Right atrium auricular region (tissue), 2 donors: ENCODE results near the gene ZMPSTE24. TPM values are rescaled to one million over a fixed set of nuclear protein-coding genes. Genes with fewer than 3 reads are reported as not detected.

Source experiments
- DNase-seq: peaks from one replicate; pipeline ENCODE4 v3.0.0-alpha.2; 2019; ENCODE audit warnings: low spot score
- H3K27ac ChIP-seq, 2 donors: fragments of 200-600 bp; sonication (generic); 1 replicate in 1 of 2; 2 replicates in 1 of 2; pipeline ENCODE4 v1.5.1; 2016 to 2019
- H3K27me3 ChIP-seq, 2 donors: fragments of 200-600 bp; sonication (generic); one replicate each; pipeline versions ENCODE4 v1.5.1 to v1.6.0; 2017 to 2019
- H3K36me3 ChIP-seq: fragments of 200-600 bp; sonication (generic); one replicate; pipeline ENCODE4 v1.5.1; 2016
- H3K4me1 ChIP-seq, 2 donors: fragments of 200-600 bp; sonication (generic); one replicate each; pipeline versions ENCODE4 v1.5.1 to v1.6.0; 2017 to 2019
- H3K4me3 ChIP-seq, 2 donors: fragments of 200-600 bp; sonication (generic); 1 replicate in 1 of 2; 2 replicates in 1 of 2; pipeline ENCODE4 v1.5.1; 2017 to 2019; ENCODE audit warnings: mild to moderate bottlenecking in 1 of 2, moderate library complexity in 1 of 2
- H3K9me3 ChIP-seq, 2 donors: fragments of 200-600 bp; sonication (generic); one replicate each; pipeline ENCODE4 v1.5.1; 2019
- total RNA-seq, 2 donors: library from RNA; depleted of rRNA; stranded (reverse); fragments of >200 nt; gene quantifications; one replicate each; pipeline ENCODE4 v1.1.0, GENCODE V29; 2016
- TF ChIP-seq, protein P1 (sequence below), 2 donors: fragments of 200-600 bp; sonication (generic); IDR thresholded peaks; one replicate each; pipeline ENCODE4 v1.5.1; 2019; ENCODE audit warnings: antibody characterized with exemption in 2 of 2

Gene ZMPSTE24
- total RNA-seq, 2 donors from 2014 or later = 23.8 to 43.2 TPM

DNA sequence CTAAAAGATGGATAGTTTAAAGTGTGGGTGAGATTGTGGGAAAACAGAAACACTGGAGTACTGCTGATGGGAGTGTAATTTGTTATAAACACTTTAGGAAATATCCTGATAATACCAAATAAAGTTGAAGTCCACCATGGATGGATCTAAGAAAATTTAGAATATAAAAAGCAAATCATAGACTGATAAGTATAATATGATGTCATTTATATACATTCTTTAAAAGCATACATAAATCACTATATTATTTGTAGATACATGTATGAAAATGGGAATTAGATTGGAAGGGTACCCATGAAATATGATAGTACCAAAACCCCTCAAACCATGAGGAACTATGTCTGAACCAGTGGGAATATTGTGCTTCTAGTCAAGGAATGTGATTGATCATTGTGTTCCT is 7.9 kb downstream of the ZMPSTE24 start:
- H3K36me3 ChIP-seq = peaks cover 50% of the 10 kb centered on the region
- H3K4me1 ChIP-seq = peaks cover 0 to 32% of the 10 kb centered on the region in 2 donors

GRCh38 chr1:40266786-40267535 is 8.9 kb downstream of the ZMPSTE24 start:
- peaks cover 50% of the 10 kb centered on the region for H3K36me3 ChIP-seq
- peaks cover 0 to 32% of the 10 kb centered on the region in 2 donors for H3K4me1 ChIP-seq

More for the DNA sequence above, 7.9 kb downstream of the ZMPSTE24 start:
- TF ChIP-seq, protein P1, sequence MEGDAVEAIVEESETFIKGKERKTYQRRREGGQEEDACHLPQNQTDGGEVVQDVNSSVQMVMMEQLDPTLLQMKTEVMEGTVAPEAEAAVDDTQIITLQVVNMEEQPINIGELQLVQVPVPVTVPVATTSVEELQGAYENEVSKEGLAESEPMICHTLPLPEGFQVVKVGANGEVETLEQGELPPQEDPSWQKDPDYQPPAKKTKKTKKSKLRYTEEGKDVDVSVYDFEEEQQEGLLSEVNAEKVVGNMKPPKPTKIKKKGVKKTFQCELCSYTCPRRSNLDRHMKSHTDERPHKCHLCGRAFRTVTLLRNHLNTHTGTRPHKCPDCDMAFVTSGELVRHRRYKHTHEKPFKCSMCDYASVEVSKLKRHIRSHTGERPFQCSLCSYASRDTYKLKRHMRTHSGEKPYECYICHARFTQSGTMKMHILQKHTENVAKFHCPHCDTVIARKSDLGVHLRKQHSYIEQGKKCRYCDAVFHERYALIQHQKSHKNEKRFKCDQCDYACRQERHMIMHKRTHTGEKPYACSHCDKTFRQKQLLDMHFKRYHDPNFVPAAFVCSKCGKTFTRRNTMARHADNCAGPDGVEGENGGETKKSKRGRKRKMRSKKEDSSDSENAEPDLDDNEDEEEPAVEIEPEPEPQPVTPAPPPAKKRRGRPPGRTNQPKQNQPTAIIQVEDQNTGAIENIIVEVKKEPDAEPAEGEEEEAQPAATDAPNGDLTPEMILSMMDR (IDR thresholded peaks at IDR 0.05) = no peak
- Histone ChIP-seq H3K27ac (no peak overlapping the region), H3K4me3 (no peak overlapping the region), H3K9me3 (no peaks in the 10 kb centered on the region), H3K27me3 (no peaks in the 10 kb centered on the region)
- no peak for DNase-seq

GRCh38 chr1:40267767-40268187 is 9.7 kb downstream of the ZMPSTE24 start:
- DNase-seq = no peak
- Histone ChIP-seq H3K27ac (peak overlapping the region; percentile 66 to 75), H3K4me3 (no peak overlapping the region), H3K4me1 (peaks cover 0 to 29% of the 10 kb centered on the region in 2 donors), H3K9me3 (no peaks in the 10 kb centered on the region), H3K27me3 (no peaks in the 10 kb centered on the region), H3K36me3 (peaks cover 55% of the 10 kb centered on the region)
- TF ChIP-seq, protein P1 (IDR thresholded peaks at IDR 0.05) = no peak

More at GRCh38 chr1:40266786-40267535, 8.9 kb downstream of the ZMPSTE24 start:
- TF ChIP-seq, protein P1 (IDR thresholded peaks at IDR 0.05) = no peak
- H3K27me3 ChIP-seq = no peaks in the 10 kb centered on the region
- no peak overlapping the region for H3K4me3 ChIP-seq
- no peaks in the 10 kb centered on the region for H3K9me3 ChIP-seq
- DNase-seq = no peak
- peak overlapping the region; percentile 66 to 75 for H3K27ac ChIP-seq

DNA sequence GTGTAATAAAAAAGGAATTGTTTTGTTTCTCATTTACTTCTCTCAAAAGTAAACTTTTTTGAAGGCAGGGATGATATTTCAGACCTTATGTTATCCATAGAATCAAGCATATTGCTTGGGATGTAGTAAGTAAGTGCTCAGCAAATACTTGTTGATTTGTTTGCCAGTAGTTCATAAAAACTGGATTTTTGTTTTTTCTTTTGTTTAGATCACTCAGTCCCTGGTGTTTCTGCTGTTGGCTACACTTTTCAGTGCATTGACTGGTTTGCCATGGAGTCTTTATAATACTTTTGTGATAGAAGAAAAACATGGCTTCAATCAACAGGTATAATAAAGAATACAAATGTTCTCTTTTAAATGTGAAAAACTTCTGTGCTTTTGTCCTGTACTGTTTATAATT is 10.2 kb downstream of the ZMPSTE24 start:
- Histone ChIP-seq H3K4me3 (no peak overlapping the region), H3K9me3 (no peaks in the 10 kb centered on the region), H3K27me3 (no peaks in the 10 kb centered on the region), H3K27ac (peak overlapping the region; percentile 66 to 75), H3K36me3 (peaks cover 60% of the 10 kb centered on the region), H3K4me1 (peaks cover 0 to 25% of the 10 kb centered on the region in 2 donors)
- TF ChIP-seq, protein P1 (IDR thresholded peaks at IDR 0.05) = no peak
- no peak for DNase-seq

DNA sequence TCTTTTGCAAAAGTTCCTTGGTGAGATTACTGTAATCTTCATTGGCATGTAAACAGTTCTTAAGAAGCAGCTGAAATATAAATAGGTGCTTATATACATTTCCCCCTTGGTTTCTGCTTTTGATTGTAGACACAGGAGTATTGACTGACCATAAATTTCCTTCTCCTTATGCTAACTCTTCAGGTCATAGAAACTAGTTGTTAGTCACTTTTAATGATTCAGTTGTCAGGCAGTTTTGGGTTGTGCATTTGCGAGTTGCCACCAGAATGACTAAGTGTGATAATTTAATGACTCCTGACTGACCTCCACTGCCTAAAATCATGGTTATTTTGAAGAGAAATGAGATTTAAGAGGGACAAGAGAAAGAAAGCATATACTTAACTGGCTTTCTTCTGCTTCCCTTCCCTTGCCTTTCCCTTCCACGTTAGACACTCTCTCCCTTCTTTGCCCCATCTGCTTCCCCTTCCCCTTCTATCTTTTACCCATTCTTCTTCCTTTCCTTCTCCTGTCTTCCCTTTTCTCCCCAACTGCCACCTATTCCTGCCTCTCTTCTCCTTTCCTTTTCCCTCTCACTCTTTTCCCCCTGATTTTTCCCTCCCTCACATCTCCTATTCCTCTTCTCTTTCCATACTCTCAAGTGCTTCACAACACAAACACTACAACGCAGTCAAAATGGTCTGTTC is 12.3 kb downstream of the ZMPSTE24 start:
- Histone ChIP-seq H3K4me1 (peaks cover 0 to 15% of the 10 kb centered on the region in 2 donors), H3K27ac (no peak overlapping the region), H3K36me3 (peaks cover 58% of the 10 kb centered on the region), H3K4me3 (no peak overlapping the region), H3K9me3 (no peaks in the 10 kb centered on the region), H3K27me3 (no peaks in the 10 kb centered on the region)
- no peak for DNase-seq
- TF ChIP-seq, protein P1 (IDR thresholded peaks at IDR 0.05) = no peak
